GM12873 (cell line): ENCODE measurements around the gene CCNYL1.

ENCODE experiments used
- TF ChIP-seq, protein P1 (sequence below): IDR thresholded peaks from 2 replicates; pipeline ENCODE4 v1.5.1; 2012; ENCODE audit warnings: low read depth, mild to moderate bottlenecking, moderate library complexity, low read length, control low read depth; ENCODE audit not compliant: insufficient read depth; ENCODE audit errors: missing control alignments

CCNYL1 gene

DNA sequence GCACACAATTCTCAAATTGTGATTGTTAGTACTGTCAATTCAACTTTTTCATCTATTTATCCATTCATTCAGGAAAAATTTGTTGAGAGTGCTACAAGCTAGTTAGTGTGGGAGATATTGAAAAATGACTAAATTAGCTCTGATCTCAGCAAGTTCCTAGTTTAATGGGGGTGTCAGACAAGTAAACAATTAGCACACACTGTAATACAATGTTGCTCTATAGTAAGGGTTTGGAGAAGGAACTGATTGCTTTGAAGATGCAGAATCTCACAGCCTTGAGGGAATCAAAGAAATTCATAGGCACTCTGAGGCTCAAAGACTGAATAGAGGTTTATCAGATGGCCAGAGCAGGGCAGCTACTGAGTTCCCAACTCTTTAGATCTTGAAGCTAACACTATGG is 6.8 kb upstream of the CCNYL1 start:
- TF ChIP-seq, protein P1, sequence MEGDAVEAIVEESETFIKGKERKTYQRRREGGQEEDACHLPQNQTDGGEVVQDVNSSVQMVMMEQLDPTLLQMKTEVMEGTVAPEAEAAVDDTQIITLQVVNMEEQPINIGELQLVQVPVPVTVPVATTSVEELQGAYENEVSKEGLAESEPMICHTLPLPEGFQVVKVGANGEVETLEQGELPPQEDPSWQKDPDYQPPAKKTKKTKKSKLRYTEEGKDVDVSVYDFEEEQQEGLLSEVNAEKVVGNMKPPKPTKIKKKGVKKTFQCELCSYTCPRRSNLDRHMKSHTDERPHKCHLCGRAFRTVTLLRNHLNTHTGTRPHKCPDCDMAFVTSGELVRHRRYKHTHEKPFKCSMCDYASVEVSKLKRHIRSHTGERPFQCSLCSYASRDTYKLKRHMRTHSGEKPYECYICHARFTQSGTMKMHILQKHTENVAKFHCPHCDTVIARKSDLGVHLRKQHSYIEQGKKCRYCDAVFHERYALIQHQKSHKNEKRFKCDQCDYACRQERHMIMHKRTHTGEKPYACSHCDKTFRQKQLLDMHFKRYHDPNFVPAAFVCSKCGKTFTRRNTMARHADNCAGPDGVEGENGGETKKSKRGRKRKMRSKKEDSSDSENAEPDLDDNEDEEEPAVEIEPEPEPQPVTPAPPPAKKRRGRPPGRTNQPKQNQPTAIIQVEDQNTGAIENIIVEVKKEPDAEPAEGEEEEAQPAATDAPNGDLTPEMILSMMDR: no peak

DNA sequence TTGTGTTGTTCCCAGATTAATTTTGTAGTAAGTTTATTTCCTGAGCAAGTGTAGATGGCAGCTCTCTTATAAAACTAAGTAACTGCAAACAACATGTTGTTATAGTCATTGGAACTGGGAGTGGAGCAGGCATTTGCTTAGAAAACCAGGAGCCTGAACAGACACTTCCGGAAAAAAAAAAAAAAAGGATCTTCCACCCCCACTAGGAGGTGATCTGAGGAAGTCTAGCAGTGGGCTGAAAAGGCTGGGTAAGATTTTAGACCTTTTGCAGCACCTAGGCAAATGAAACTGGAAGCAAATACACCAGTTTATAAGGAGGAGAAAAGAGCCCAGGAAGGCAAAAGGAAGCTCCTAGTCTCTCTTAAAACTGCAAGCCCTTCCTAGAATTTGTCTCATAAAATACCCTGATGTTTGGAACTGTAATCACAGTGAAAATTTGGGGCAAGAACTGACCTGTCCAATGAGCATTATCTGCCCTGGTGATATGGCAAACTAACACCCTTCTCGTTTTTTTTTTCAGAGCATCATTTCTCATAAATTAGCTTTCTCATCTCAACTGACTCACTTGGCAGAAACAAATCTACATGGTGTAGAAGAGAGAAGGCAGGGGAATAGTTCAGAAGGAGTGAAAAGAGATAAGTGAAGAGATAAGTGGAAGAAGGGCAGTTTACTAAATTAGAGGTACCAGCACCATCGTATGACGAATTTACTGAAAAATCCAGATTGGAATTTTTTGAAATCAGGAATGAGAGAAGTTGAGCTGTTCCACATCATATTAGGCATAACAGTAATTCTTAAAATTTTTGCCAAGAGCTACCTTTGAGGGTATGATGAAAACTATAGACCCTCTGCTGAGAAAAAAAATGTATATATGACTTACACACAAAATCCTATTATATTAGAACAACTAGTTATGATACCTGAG is 4.2 kb upstream of the CCNYL1 start:
- TF ChIP-seq, protein P1: peak; percentile 6

DNA sequence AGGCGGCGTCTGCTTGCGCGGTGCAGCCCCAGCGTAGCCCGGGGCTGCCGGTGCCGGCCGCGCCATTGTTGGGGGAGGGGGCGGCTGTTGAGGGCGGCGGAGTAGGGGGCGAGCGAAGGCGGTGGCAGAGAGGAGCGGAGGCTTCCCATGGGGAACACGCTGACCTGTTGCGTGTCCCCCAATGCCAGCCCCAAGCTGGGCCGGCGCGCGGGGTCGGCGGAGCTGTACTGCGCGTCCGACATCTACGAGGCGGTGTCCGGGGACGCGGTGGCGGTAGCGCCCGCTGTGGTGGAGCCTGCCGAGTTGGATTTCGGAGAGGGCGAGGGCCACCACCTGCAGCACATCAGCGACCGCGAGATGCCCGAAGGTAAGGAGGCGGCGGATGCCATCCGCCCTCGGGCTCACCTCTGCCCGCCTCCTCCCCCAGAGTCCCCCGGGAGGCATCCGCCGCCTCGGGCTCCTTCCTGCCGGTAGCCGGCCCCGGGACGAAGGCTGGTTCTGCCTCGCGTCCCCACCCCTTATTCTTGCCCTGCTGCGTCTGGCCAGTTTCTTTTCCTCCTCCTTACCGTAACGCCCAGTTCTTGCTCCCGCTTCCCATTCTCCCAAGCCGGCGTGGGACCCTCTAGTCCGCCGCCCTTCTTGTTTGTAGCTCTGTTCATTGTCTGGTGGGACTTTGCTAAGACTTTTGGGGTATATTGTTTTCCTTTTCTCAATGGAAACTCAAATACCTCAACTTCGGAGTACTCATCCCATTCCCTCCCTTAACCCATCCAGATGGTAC is 500 bp downstream of the CCNYL1 start:
- TF ChIP-seq, protein P1: no peak

DNA sequence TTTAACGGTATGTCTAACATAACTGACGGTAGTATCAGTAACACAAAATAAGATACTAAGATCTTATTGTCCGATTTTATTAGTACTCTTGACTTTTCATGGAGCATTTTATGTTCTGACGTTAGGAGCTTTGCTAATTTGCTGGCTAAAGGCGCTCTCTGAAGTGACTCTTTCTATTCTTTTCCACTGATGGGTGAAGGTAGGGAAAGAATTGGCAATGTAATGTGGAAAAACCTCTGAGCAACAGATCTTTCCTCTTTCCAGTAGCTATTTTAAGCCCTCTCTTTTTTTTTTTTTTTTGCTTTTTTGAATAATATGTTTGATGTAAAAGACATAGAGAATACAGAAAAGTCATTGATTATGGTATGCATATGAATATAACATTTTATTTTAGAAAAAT is 4.6 kb downstream of the CCNYL1 start:
- TF ChIP-seq, protein P1: no peak

DNA sequence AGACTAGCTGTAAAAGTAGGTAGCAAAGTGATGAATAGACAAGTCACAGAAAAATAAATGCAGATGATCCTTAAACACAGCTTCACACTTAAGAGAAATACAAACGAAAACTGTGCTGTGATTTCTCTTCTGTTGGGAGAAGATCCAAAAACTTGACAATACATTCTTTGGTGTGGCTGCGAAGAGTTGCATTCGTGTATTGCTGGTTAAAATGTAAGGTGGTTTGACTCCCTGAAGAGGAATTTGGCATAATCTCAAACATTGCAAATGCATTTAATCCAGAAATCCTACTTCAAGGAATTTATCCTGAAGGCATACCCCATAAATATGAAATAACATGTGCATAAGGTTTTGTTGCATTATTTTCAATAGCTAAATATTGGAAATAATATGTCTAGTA is 7.1 kb downstream of the CCNYL1 start:
- TF ChIP-seq, protein P1: no peak

DNA sequence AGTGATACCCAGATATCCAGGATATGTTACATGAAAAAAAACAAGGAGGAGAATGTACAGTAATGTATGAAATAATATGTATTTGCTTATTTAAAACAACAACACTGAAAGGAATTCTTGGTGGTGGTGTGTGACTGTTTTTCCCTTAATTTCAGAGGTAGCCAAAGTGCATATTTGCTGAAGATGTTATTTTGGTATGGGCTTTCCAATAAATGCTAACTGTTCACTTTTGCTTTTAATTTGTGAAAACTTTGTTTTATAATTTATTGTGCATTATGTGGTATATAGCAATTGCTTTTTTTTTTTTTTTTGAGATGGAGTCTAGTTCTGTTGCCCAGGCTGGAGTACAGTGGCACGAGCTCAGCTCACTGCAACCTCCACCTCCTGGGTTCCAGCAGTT is 7.6 kb downstream of the CCNYL1 start:
- TF ChIP-seq, protein P1: no peak

DNA sequence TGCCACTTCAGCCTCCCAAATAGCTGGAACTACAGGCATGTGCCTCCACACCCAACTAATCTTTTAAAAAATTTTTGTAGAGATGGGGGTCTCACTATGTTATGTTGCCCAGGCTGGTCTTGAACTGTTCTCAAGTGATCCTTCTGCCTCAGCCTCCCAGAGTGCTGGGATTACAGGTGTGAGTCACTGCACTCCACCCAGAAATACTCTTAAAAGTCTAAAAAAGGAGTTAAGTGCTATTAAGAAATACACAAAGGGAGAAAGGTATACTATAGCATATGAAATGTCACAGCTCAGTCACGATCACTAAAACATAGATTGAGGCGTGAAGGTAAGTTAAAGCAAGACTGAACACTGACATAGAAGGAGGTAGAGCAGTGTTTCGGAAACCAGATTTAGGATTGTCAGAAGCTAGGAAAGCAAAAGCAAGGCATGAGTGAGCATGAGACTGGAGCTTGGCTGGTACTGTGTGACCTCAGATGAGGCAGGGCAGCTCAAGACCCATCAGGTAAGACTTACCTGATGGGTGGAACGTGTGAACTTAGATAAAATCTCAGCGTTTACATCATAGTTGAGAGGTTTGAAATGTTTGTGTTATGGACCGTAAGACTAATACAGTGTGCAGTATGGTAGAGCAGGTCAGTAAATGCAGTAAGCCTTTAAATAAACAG is 9.2 kb downstream of the CCNYL1 start:
- TF ChIP-seq, protein P1: no peak
